ENCODE results near the gene VAT1. TPM values are rescaled to one million over a fixed set of nuclear protein-coding genes. Genes with fewer than 3 reads are reported as not detected.

VAT1 gene
- total and polyA plus RNA-seq, 9 of the 15 experiments (the other 6 are each of a cell fraction or from before 2014, with no cell fraction given), result 29.4 to 153 (median 66.7) TPM

GRCh38 chr17:43021741-43022512 is at the start of gene VAT1 (continued):
- TF ChIP-seq MAX (CRISPR knock-in tag; IDR thresholded peaks at IDR 0.05) (peak; percentile 70), STAT6 (CRISPR knock-in tag; IDR thresholded peaks at IDR 0.05) (no peak), ZNF347 (CRISPR knock-in tag; IDR thresholded peaks at IDR 0.05; ENCODE audit: low read depth) (no peak), MYC (IDR thresholded peaks at IDR 0.05; ENCODE audit: low read depth, low read length) (peak; percentile 18; the same call in 1 of the 2 replicates), MYC (CRISPR knock-in tag; IDR thresholded peaks at IDR 0.05; ENCODE audit: borderline replicate concordance, low read depth) (no peak), SAP30 (IDR thresholded peaks at IDR 0.05; ENCODE audit: borderline replicate concordance, insufficient read depth, low read depth, low read length, poor library complexity, severe bottlenecking) (peak; percentile 89), ZNF655 (CRISPR knock-in tag; IDR thresholded peaks at IDR 0.05) (no peak), TBP (optimal IDR thresholded peaks at IDR 0.05; ENCODE audit: low read depth, low read length) (peak; percentile 17), ZNF384 (IDR thresholded peaks at IDR 0.05; ENCODE audit: low read depth, low read length) (no peak), ZNF699 (CRISPR knock-in tag; IDR thresholded peaks at IDR 0.05; ENCODE audit: insufficient replicate concordance) (no peak), MTA3 (IDR thresholded peaks at IDR 0.05; ENCODE audit: borderline replicate concordance) (0 out of 2 replicates have a peak, but pooled peaks have one; percentile 32), CAMTA2 (CRISPR knock-in tag; conservative IDR thresholded peaks at IDR 0.05) (0 out of 2 replicates have a peak, but pooled peaks have one; percentile 27), ARID2 (IDR thresholded peaks at IDR 0.05) (no peak), ELF2 (CRISPR knock-in tag; IDR thresholded peaks at IDR 0.05) (no peak), MBD2 (IDR thresholded peaks at IDR 0.05; ENCODE audit: borderline replicate concordance, low read depth) (no peak), POLR3A (IDR thresholded peaks at IDR 0.05; ENCODE audit: borderline replicate concordance, extremely low read depth, insufficient read depth, insufficient read length) (no peak), PKNOX1 (IDR thresholded peaks at IDR 0.05) (peak; percentile 57), ZNF584 (CRISPR knock-in tag; IDR thresholded peaks at IDR 0.05; ENCODE audit: low read depth) (no peak), SP1 (CRISPR knock-in tag; IDR thresholded peaks at IDR 0.05) (0 out of 2 replicates have a peak, but pooled peaks have one; percentile 42), ZNF57 (CRISPR knock-in tag; IDR thresholded peaks at IDR 0.05) (no peak), JUNB (CRISPR knock-in tag; conservative IDR thresholded peaks at IDR 0.05) (no peak)

Measured in K562 (cell line).